SK-N-MC (cell line): ENCODE measurements around the gene CENATAC.

Source experiments
- EZH2 ChIP-seq: fragments of 200-600 bp; sonication (generic); IDR thresholded peaks from one replicate; pipeline ENCODE4 v1.6.1; 2017; ENCODE audit warnings: antibody characterized with exemption
- POLR2AphosphoS5 ChIP-seq: IDR thresholded peaks from 2 replicates; pipeline ENCODE4 v1.6.1; 2012; ENCODE audit warnings: mild to moderate bottlenecking, low read depth, low read length, borderline replicate concordance

- TF ChIP-seq EZH2, result no peak
- no peak for TF ChIP-seq POLR2AphosphoS5
These were observed 8.7 kb downstream of the CENATAC start for GRCh38 chr11:119006656-119007055.
